ENCODE measurements around the gene ACVR1C. TPM values are rescaled to one million over a fixed set of nuclear protein-coding genes. Genes with fewer than 3 reads are reported as not detected.

The ACVR1C gene
- total RNA-seq, 2 experiments from 2014 or later: 2.0 to 2.1 TPM

DNA sequence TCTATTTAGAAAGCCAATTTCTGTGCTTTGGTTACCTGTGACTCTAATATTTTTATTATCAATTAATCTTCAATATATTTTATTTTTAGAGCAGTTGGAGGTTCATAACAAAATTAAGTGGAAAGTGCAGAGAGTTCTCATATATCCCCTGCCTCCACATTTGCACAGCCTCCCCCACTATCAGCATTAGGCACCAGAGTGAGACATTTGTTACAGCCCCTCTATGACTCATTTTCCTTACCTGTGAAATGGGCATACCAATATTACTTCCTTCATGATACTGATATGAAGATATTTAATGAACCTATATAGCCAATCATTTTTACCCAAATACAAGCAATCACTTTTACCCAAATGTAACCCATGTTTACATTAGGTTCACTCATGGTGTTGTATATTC lies 150.7 kb downstream of the ACVR1C start:
- DNase-seq: no peak
- H3K9me3 Mint-ChIP-seq: no peaks in the 10 kb centered on the region
- POLR2A ChIA-PET: interaction anchor here (0.5 to 5.0 kb wide), 16 partner anchors 9 to 420 kb away, joined by 3 to 78 read pairs (median 6); partner anchors contain the start of gene CYTIP
- H3K4me3 Mint-ChIP-seq: peak overlapping the region; percentile 84
- H3K36me3 Mint-ChIP-seq: peaks cover 17% of the 10 kb centered on the region
- peak overlapping the region; percentile 97 for H3K27ac Mint-ChIP-seq
- H3K4me1 Mint-ChIP-seq: peaks cover 82% of the 10 kb centered on the region
- no peaks in the 10 kb centered on the region for H3K27me3 Mint-ChIP-seq
- ATAC-seq (ENCODE audit: low read depth): no peak

DNA sequence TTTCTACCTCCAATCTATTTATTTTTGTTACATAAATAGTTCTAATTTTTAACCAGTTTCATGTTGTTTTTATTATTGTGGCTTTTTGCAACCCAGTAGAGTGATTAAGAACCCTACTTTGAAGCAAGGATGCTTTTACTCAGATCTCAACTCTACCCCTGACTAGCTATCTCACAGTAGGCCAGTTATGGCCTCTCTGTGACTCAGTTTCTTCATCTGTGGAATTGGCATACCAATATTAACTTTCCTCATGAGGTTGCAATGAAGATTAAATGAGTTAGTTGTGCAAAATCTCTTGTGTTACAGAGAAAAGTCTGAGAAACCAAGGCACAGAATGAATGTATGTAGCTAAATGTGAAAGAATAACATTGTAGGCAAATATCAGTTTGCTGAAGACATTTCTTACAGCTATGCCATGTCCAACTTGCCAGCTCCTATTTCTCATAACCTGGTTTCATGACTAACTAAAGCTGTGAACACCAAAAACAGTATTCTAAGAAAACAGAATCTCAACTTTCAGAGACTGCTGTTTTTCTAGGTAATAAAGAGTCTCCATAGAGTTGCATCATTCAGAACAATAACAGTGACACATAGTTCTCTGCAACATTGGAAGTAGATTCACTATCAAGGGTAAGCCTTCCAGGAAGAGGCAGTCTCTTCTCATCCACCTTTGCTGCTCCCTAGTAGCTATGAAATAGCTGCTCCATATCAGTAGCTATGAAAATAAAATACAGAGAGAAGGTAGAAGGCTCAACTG lies 151.5 kb downstream of the ACVR1C start:
- peak; percentile 63 for ATAC-seq (ENCODE audit: low read depth)
- no peak for DNase-seq
- H3K27ac Mint-ChIP-seq: peak overlapping the region; percentile 97
- H3K4me1 Mint-ChIP-seq: peaks cover 83% of the 10 kb centered on the region
- H3K9me3 Mint-ChIP-seq: no peaks in the 10 kb centered on the region
- H3K27me3 Mint-ChIP-seq: no peaks in the 10 kb centered on the region
- peak overlapping the region; percentile 69 for H3K4me3 Mint-ChIP-seq
- H3K36me3 Mint-ChIP-seq: peaks cover 16% of the 10 kb centered on the region
- POLR2A ChIA-PET: interaction anchor here (0.5 to 5.0 kb wide), 21 partner anchors 8 to 420 kb away, joined by 3 to 78 read pairs (median 5); partner anchors contain the start of gene CYTIP

Other genes with a start within 250 kb of the ACVR1C start
- gene CYTIP, start 184.8 kb downstream of the ACVR1C start, total RNA-seq: 100 to 1,000 TPM; 233 to 238 TPM
- 10 to 100 TPM; 13.4 to 16.1 TPM for gene ACVR1, start 247.5 kb upstream of the ACVR1C start, total RNA-seq